KG1 (cell line): Measurements from ENCODE around the gene CARM1.
"Not testable (repeated sequence)": the region's sequence is repeated elsewhere in the genome, so short reads cannot be mapped to it uniquely, and the experiment has no call there.

Experiments
- DNase-seq: peaks from one replicate; lab custom pipeline; 2025; lab: John Stamatoyannopoulos, UW

The CARM1 gene

DNA sequence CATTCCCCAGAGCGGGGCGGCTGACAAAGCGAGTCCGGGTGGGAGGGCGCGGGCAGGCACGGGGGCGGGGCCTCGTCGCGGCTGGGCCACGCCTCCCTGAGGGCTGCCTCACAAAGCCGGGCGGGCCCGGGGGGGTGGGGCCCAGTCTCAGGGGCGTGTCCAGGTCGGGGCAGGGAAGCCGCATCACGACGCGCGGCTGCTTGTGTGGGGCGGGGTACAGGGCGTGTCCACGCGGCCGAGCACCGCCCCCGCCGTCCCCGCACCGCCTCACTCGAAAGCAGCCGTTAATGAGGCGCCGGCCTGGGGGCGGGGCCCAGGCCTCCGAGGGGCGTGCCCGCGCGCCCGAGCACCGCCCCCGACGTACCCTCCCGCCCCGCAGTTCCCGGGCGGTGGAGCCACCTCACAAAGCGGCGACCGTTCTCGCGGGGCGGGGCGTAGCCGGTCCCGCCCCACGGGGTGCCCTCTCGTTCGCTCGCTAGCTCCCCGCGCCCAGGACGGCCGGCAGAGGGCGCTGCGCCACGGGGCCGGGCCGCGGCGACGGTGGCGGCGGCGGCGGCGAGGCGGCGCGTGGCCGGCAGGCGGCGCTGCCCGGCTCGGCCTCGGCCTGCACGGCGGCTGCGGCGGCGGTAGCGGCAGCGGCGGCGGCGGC is at the start of gene CARM1:
TSS of gene CARM1 (plus strand) at position 599 of the 649 bp plus-strand sequence. CDS start 150 bp downstream, outside the sequence.
- peak; percentile 99 for DNase-seq

DNA sequence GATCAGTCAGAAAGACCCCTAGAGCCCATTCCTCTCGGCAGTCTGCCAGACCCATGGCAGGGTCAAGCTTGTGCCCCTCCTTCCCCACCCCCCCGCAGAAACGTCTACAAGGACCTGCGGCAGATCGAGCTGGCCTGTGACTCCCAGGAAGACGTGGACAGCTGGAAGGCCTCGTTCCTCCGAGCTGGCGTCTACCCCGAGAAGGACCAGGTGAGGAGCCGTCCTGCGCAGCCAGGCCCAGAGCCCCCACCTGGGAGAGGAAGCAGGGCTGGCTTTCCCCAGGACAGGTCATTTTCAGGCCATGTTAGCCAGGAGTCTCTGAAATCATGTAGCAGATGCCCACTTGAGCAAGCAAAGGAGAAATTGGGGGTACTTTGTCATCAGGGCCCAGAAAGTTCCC is 47.7 kb upstream of the CARM1 start:
- DNase-seq = no peak

DNA sequence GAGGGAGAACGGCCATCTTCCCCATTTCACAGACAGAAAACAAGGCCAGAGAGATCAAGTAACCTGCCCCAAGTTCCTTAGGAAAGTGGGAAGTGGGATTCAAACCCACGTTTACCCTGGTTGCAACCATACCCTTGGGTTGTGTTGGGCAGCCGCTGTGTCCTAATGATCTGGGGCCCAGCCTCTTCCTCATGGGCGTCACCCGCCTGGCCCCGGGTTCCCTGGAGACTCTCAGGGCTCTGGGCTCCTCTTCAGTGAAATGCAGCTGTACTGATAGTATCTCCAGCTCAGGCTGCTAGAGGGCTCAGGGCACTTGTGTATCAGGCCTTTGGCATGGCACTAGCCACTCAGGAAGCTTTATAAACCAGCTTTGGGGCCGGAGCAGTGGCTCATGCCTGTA is 45.1 kb upstream of the CARM1 start:
- DNase-seq = no peak

DNA sequence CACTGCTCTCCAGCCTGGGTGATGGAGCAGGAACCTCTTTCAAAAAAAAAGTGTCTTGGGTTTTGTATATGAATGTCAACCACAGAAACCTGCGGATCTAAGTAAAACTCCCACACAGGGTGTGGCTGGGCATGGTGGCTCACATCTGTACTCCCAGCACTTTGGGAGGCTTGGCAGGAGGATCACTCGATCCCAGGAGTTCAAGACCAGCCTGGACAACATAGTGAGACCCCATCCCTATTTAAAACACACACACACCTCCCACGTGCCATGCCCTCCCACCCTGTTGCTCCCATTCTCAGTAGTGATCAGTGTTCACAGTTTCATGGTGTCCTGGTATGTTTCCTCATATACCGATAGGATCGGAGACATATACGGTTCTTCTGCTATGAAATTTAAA is 44.5 kb upstream of the CARM1 start:
- DNase-seq = no peak

DNA sequence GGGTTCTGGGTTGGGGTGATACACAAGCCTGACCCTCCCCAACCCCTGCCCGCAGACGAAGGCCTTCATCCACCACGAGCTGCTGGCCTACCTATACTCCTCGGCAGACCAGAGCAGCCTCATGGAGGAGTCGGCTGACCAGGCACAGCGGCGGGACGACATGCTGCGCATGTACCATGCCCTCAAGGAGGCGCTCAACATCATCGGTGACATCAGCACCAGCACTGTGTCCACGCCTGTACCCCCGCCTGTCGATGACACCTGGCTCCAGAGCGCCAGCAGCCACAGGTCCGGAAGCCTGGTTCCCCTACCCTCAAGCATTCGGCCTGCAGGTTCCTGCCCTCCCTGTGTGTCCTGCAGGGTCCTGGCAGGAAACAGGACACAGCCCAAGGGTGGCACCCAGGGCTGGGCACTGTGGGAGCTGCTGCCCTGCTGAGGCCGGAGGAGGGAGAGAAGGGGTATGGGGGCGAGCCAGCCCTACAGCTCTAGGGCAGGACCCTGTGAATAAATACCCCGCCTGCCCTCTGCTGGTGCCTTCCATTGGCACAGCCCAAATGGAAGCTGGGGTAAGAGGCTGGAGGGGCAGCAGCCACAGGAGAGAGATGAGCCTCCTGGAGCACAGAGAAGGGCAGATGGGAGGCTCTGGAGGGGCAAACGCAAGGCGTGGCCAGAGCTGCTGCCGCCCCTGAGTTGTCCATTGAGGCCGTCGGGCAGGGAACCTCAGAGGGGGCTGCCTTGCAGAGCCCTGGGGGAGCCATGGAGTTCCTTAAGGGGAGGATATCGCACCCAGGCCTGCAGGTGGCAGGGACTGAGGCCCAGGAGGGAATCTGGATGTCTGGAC is 42.2 kb upstream of the CARM1 start:
- DNase-seq = no peak

DNA sequence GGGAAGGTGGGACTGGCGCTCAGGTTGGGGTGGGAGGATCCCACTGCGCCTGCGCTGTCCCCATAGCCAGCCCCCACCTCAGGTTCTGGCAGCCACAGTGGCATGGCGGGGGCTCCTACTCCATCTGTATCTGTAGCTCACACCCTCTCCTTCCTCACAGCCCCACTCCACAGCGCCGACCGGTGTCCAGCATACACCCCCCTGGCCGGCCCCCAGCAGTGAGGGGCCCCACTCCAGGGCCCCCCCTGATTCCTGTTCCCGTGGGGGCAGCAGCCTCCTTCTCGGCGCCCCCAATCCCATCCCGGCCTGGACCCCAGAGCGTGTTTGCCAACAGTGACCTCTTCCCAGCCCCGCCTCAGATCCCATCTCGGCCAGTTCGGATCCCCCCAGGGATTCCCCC is 41.4 kb upstream of the CARM1 start:
- DNase-seq = no peak

DNA sequence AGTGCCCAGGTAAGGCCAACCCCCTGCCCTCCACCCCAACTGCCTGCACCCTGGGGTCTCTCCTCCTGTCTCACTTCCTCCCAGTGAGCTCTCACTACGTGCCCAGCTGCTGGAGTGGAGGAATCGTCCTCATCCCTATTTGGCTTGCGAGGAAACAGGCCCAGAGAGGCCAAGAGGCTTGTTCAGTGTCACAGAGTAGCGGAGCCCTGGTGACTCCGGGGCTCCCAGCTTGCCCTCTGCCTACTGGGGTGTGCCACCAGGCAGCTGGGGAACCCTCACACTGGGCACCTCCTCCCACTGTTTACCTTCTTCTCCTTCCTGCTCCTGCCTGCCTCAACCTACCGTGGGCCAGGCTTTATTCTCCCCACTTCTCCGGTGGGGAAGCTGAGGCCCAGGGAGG is 41.0 kb upstream of the CARM1 start:
- no peak for DNase-seq

DNA sequence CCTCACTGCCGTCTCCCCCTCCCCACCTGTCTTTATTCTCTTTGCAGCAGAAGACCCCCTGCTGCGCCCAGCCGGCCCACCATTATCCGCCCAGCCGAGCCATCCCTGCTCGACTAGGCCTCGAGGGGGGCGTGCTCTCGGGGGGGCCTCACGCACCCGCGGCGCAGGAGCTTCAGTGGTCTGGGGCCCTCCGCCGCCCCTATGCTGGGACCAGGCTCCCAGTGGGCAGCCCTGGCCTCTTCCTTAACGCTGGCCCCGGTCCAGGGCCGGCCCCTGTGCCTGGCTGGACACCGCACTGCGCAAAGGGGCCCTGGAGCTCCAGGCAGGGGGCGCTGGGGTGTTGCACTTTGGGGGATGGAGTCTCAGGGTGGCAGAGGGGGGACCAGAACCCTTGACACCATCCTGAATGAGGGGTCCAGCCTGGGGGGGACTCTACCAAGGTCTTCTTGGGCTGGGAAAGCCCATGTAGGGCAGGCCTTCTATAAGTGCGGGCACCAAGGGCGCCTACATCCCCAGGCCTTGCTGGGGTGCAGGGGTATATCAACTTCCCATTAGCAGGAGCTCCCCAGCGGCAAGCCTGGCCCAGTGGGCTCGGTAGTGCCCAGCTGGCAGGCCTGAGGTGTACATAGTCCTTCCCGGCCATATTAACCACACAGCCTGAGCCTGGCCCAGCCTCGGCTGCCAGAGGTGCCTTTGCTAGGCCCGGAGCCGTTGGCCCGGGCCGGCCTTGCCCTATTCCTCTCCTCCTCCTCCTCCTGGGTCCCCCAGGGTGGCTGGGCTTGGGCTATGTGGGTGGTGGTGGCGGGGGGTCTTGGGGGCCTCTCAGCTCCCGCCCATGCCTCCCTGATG is 40.2 kb upstream of the CARM1 start:
- DNase-seq = no peak

DNA sequence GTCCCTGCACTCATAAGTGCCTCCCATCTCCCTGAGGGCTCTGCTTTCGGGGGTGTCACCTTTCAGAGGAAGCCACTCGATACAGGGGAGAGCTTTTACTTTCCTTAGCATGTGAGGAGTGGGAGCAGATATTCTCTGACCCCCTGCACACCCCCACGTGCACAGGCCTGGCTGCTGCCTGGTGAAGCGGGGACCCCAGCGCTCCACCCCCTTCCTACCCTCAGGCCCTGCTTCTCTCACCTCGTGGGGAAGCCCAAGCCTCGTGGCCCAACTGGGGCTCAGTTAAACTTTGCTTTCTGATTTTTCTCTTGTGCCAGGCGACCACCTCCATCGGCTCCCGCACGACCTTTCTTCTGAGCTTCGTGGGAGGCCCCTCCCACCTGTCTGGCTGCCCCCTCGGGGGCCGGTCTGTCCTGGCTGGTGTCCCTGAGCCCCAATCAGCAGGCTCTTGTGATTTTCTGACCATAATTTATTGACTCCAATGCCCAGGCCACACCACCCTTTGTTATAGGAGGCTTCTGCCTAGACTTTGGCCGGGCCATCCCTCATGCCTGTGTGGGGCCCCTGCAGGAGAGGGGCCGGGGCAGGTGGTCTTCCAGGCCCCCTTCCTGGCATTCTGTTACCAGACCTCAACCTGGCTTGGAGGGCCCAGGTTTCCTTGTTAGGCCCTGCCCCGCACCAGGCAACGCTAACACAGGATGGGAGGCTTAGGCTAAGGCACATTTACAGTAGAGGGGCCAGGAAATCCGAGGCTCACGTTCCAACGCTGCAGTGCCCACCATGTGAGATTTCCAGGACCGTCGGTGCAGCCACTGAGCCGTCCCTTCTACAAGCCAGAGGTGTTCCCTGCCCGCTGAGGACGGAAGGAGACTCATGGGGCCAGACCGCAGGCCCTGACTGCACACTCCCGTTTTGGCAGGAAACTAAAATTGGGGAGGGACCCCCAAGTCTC is 39.1 kb upstream of the CARM1 start:
- no peak for DNase-seq

DNA sequence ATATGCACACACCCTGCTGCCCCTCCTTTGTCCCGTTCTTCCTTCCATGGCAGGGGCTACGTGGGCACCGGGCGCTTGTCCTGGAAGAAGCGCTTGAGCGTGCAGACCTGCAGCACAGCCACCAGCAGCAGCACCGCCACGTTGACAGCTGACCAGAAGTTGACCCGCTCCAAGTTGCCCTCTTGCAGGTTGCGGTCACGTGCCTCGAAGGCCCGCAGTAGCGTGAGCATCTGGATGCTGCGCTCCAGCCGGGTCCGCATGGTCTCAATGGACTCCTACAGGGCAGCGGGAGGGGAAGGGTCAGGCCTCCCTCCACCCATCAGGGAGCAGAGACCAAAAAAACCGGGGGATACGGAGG is 38.4 kb upstream of the CARM1 start:
- no peak for DNase-seq

DNA sequence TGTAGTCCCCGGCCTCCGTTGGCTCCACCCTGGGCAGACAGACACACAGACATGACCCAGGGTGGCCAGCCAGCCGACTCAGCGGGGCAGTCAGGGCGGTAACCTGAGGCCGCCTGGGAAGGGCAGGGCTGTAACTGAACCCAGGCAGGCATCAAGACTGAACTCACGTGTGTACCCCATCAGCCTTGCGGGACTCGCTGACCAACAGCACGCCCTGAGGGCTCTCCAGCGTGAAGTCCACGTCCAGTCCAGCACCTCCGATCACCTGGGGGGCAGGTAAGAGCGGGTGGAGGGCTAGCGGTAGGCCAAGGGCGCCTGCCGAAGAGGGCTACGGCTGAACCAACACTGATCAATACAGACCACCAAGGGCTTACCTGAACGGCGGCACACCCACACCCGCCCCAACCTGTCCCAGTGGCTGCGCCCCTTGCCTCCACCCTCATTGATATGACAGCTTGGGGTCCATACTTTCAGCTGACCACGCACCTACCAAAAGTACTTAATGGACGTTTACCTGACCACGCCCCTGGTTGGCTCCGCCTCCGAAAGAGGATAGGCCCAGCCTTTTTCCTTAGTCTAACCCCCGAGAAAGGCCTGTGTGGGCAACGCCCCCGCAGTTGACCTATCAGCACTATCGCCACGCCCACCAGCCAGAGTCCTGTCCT is 36.1 kb upstream of the CARM1 start:
- DNase-seq = no peak

DNA sequence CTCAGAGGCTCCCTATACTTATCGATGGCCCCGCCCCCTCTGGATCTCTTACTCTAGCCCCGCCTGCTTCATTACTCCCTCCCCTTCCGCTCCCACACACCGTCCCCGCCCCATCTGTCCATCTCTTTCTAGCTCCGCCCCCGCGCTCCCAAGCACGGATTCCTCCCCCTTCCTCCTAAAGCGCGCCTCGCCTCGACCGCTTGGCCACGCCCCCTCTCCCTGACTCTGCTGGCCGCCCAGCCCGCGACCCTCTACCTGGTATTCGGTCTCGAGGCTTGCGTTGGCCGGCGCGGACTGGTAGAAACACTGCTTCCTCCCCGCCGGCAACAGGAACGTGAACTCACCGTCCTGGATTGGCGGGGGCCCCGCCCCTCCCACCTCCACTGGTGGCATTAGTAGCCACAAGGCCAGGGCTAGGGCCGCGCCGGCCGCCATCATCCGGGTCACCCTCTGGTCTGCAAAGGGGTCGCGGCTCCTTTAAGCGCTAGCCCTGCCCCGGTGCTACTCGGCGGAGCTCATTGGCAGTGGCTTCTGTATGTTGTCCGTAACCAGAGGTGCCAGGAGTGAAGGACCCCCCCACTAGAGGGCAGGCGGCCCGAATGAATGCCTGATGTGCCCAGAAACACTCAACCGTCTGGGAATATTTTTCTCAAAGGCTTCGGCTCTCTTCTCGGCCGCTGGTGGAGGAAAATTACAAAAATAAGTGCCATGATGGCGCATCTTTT is 35.4 kb upstream of the CARM1 start, which contains the start of gene TMED1:
TSS of gene TMED1 (minus strand) at position 459 of the 725 bp plus-strand sequence. CDS start at position 438, 21 bp downstream.
- peak; percentile 96 for DNase-seq

DNA sequence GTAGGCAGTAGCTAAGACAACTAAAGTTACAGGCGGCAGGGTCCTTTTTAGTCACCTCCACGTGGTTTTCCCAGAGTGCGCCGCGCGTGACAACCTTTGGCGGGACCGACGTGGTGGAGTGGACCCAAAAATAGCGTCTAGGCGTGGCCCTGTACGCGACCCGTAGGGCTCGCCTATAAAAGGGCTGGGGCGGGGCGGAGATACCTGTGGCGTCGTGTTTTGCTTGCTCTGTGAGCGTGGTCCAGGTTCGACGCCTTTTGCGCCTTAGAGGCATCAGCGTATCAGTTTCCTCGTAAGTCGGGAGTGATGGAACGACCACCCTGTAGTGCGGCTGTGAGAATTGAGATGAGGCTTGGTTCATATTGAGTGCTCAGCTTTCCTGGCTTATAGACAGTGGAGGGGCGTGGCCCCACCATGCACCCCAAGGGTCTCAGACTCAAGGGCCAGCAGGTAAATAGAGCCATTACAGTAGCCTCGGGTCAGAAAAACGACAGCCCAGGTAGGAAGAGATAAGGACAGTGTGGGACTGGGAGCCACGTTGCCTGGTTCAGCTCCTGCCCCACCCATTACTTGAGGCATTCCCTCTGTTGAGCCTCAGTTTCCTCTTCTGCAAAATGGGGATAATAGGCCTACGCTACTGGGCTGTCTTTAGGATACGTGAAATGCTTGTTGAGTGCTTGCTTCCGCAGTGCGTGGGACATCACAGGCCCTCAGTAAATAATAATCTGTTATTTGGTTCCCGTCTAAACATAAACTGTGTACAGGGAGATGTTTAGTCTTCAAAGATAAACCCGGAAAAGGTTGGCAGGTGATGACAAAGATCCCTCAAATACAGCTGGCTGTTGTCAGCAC is 34.6 kb upstream of the CARM1 start:
- no peak for DNase-seq

DNA sequence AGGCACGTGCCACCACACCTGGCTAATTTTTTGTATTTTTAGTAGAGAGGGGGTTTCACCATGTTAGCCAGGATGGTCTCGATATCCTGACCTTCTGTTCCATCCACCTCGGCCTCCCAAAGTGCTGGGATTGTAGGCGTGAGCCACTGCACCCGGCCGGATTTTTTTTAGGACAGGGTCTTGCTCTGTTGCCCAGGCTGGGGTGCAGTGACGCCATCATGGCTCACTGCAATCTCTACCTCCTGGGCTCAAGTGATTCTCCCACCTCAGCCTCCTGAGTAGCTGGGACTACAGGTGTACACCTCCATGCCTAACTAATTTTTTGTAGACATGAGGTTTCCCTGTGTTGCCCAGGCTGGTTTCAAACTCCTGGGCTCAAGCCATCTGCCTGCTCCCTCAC is 33.7 kb upstream of the CARM1 start:
- not testable (repeated sequence) for DNase-seq

DNA sequence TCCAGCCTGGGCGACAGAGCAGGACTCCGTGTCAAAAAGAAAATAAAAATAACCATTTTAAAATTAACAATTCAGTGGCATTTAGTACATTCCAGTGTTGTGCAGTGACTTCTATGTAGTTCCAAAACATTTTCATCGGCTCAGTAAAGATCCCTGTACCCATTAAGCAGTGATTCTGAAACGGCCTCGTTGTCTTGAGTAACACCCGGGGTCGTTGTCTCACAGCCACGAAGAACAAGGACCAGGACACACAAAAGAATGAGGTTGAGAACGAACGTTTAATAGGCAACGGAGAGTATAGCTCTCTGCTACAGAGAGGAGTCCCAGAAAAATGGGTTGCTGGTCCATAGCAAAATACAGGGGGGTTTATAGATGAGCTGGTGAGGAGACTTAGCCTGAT is 33.0 kb upstream of the CARM1 start:
- no peak for DNase-seq

DNA sequence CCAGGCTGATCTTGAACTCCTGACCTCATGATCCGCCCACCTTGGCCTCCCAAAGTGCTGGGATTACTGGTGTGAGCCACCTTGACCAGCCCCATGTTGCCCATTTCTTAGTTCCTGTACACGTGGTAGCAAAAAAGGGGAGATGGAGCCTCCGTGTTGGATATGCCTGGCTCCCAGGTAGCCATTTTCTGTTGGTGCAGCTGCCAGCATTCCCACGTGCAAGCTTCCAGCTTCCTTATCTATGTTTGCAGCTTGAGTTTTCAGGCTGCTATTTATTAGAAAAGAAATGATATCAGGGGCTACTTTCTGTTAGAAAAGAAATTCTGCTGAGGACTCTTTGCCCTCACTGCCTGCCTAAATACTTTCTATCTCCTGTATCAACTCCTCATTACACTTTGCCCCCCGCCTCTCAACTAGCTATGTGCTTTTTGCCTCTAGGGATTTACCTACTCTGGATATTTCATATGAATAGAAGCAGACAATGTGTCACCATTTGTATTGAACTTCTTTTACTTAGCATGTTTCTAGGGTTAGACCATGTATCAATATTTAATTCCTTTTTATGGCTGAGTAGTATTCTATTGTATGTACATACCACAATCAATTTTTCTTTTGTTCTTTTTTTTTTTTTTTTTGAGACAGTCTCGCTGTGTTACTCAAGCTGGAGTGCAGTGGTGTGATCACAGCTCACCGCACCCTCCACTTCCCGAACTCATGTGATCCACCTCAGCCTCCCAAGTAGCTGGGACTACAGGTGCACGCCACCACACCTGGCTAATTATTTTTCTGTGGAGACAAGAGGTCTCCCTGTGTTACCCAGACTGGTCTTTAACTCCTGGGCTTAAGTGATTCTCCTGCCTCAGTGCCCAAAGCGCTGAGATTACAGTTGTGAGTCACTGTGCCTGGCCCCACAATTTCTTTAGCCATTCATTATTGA is 32.0 kb upstream of the CARM1 start:
- no peak for DNase-seq

DNA sequence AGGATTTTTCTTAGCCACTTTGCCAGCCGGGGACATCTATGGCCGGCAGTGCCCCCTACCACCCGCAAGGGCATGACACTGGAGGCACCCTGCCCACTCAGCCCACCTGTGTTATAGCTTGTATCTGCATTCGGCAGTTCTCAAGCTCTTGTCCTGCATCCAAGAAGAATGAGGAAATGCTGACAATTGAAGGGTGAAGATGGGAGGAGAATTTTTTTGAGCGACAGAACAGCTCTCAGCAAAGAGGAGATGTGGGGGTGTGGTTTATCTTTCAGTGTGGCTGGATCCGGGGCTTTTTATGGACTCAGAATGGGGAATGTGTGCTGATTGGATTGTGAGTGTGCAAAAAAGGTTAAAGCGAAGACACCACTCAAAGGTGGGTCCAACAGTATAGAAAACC is 28.6 kb upstream of the CARM1 start:
- DNase-seq = no peak
